NB4 (cell line): Measurements from ENCODE around the gene SLC25A17.
"Not testable (repeated sequence)": the region's sequence is repeated elsewhere in the genome, so short reads cannot be mapped to it uniquely, and the experiment has no call there.

ENCODE experiments used
- DNase-seq: peaks from one replicate; pipeline ENCODE4 v3.0.0; 2010; ENCODE audit warnings: low read depth
- H3K4me3 ChIP-seq: one replicate; pipeline ENCODE4 v1.5.1; 2011; ENCODE audit warnings: mild to moderate bottlenecking, low read depth, low read length, moderate library complexity
- MAX ChIP-seq: IDR thresholded peaks from 2 replicates; pipeline ENCODE4 v1.6.1; 2011; ENCODE audit warnings: low read depth, low read length
- MYC ChIP-seq: IDR thresholded peaks from 2 replicates; pipeline ENCODE4 v1.6.1; 2011; ENCODE audit warnings: low read depth, low read length
- POLR2A ChIP-seq: IDR thresholded peaks from 2 replicates; pipeline ENCODE4 v1.6.1; 2011; ENCODE audit warnings: mild to moderate bottlenecking; ENCODE audit not compliant: insufficient read length; ENCODE audit errors: extremely low read depth
- TF ChIP-seq, protein P1 (sequence below): IDR thresholded peaks from one replicate; pipeline ENCODE4 v1.5.1; 2012; ENCODE audit warnings: low read depth, low read length

The SLC25A17 gene

DNA sequence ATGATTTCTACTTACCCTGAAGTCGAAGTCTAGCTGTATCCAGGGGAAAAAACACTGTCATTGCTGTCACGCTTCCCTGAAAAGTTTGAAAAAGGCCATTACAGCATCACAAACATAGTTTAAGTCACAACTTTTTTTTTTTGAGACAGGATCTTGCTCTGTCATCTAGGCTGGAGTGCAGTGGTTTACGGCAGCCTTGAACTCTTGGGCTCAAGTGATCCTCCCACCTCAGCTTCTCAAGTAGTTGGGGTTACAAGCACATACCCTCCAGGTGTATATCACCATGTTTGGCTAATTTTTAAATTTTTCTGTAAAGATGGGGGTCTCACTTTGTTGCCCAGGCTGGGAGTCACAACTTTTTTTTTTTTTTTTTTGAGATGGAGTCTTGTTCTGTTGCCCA is 20.1 kb downstream of the SLC25A17 start:
- TF ChIP-seq MAX: no peak
- TF ChIP-seq MYC: no peak
- TF ChIP-seq POLR2A: no peak
- TF ChIP-seq, protein P1, sequence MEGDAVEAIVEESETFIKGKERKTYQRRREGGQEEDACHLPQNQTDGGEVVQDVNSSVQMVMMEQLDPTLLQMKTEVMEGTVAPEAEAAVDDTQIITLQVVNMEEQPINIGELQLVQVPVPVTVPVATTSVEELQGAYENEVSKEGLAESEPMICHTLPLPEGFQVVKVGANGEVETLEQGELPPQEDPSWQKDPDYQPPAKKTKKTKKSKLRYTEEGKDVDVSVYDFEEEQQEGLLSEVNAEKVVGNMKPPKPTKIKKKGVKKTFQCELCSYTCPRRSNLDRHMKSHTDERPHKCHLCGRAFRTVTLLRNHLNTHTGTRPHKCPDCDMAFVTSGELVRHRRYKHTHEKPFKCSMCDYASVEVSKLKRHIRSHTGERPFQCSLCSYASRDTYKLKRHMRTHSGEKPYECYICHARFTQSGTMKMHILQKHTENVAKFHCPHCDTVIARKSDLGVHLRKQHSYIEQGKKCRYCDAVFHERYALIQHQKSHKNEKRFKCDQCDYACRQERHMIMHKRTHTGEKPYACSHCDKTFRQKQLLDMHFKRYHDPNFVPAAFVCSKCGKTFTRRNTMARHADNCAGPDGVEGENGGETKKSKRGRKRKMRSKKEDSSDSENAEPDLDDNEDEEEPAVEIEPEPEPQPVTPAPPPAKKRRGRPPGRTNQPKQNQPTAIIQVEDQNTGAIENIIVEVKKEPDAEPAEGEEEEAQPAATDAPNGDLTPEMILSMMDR: no peak
- DNase-seq: no peak
- no peak overlapping the region for H3K4me3 ChIP-seq

- no peak for DNase-seq
- TF ChIP-seq POLR2A (no peak), MYC (no peak), MAX (no peak)
- TF ChIP-seq, protein P1: no peak
- no peak overlapping the region for H3K4me3 ChIP-seq
Measured at GRCh38 chr22:40797427-40797826, 21.7 kb downstream of the SLC25A17 start.

DNA sequence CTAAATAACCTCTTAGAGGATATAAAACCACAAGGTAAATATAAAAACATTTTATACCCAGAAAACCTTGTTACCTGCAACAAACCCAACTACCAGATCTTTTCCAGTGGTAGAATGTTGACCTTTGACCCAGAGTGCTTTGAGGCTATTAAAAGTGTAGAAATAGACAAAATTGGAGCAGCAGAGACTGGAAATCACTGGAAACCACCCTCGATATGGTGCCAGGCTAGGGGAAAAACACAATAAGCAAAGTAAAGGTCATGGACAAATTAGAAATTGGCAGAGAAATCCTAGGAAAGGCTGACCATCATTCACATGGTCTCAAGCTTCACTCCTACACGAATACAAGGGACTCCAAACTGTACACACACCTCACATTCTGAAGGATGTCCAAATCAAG is 26.7 kb downstream of the SLC25A17 start:
- H3K4me3 ChIP-seq: no peak overlapping the region
- TF ChIP-seq MAX (no peak), MYC (no peak), POLR2A (no peak)
- TF ChIP-seq, protein P1: no peak
- DNase-seq: no peak

DNA sequence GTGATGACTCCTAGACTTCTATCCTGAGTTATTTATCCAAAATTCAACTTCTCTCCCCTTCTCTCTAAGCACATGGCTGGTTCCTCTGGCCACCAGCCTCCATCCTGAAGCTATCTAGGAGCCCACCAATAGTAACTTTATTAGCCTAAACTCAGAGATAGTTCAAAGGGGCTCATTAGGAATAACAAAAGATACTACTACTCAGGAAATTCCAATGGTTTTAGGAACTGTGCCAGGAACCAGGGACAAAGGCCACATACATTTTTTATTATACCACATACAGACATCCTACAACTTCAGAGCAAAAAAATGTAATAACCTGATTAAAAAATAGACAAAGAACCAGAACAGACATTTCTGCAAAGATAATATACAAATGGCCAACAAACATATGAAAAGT is 27.9 kb downstream of the SLC25A17 start:
- no peak for DNase-seq

DNA sequence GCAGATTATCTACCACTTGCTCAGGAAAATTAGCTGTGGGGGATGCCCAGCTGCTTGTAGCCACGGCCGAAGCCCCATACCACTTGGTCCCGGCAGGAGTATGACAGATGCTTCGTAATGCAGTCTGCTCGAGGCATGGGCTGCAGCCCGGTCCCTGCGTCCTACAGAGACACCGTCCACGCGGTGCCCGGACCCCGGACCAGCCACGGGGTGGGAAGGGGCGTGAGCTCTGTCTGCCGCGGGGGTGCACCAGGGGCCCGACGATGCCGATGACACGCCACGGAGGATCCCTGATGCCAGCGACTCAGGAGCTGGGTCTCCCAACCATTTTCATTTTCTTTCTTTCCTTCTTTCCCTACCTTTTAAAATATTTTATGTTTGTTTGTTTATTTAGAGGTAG is 30.0 kb downstream of the SLC25A17 start:
- no peak for DNase-seq
- no peak overlapping the region for H3K4me3 ChIP-seq
- TF ChIP-seq POLR2A (no peak), MAX (no peak), MYC (no peak)
- TF ChIP-seq, protein P1: no peak

More for the DNA sequence above, 27.9 kb downstream of the SLC25A17 start:
- H3K4me3 ChIP-seq: no peak overlapping the region
- TF ChIP-seq MYC (no peak), MAX (no peak), POLR2A (no peak)
- TF ChIP-seq, protein P1: no peak

- TF ChIP-seq POLR2A: no peak
- TF ChIP-seq MYC: no peak
- no peak for TF ChIP-seq MAX
- TF ChIP-seq, protein P1: no peak
- DNase-seq: no peak
- no peak overlapping the region for H3K4me3 ChIP-seq
Measured at GRCh38 chr22:40782521-40782920, 36.6 kb downstream of the SLC25A17 start.

GRCh38 chr22:40781749-40782148 is 37.4 kb downstream of the SLC25A17 start:
- not testable (repeated sequence) for DNase-seq, H3K4me3 ChIP-seq
